ENCODE data around the gene ADAMTS2.

DNA sequence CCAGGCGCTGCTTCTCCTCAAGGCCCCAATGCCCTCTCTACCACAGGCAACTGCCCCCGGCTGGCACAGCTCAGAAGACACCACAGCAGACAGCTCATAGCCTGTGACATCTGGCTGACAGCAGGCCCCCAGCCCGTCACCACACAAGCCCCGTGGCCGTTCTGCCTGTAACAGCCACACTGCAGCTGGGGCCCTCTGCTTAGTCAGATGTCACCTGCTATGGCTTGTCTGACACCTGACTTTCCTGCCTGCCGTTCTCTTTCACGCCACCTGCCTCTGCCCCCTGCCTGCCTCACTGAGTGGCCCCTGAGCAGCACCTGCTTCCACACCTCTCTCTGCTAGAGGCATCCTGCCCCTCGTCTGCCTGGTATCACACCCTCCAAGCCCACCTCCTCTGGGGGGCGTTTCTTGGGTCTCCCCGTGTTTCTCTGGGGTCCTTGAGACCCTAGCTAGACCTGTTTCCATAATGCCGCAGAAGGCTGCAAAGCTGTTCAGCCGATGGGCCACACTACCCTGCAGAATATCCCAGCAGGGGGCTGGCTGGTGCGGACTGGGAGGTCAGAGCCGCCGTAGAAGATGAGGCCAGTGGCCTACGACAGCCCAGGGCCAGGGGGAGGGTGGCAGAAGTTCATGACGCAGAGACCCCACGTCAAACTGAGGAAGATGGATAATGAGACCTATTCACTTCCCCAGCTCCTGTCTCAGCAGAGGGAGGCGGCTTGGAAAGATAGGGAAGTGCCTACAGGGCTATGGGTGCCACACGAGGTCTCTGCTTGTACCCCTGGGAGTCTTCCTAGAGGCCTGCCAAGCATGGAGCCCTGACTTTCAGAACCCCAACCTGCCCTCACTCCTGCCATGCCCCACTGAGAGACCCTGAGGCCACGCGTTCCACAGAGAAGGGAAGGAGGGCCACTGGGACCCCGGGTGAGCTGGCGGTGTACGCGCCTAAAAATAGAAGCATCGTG, 190.0 kb downstream of the ADAMTS2 start:
- TF ChIP-seq POLR2A (IDR thresholded peaks at IDR 0.05), result no peak
- TF ChIP-seq, protein P1, sequence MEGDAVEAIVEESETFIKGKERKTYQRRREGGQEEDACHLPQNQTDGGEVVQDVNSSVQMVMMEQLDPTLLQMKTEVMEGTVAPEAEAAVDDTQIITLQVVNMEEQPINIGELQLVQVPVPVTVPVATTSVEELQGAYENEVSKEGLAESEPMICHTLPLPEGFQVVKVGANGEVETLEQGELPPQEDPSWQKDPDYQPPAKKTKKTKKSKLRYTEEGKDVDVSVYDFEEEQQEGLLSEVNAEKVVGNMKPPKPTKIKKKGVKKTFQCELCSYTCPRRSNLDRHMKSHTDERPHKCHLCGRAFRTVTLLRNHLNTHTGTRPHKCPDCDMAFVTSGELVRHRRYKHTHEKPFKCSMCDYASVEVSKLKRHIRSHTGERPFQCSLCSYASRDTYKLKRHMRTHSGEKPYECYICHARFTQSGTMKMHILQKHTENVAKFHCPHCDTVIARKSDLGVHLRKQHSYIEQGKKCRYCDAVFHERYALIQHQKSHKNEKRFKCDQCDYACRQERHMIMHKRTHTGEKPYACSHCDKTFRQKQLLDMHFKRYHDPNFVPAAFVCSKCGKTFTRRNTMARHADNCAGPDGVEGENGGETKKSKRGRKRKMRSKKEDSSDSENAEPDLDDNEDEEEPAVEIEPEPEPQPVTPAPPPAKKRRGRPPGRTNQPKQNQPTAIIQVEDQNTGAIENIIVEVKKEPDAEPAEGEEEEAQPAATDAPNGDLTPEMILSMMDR (IDR thresholded peaks at IDR 0.05 in 8 of 11, conservative IDR thresholded peaks at IDR 0.05 in 3 of 11), result no peak
